IMR-90 (cell line): ENCODE measurements around the gene ERICH6. TPM values are rescaled to one million over a fixed set of nuclear protein-coding genes. Genes with fewer than 3 reads are reported as not detected.

Source experiments
- ATAC-seq: fragments of 200-7000 bp; cut with Tn5 transposase; 2 replicates; pipeline ENCODE4 v1.9.1; 2020; ENCODE audit warnings: low read depth, mild to moderate bottlenecking, moderate library complexity
- BruUV-seq: library from RNA; stranded (reverse); fragments of 400-500 nt; replicated peaks from 2 replicates; lab custom pipeline; 2021; lab: Mats Ljungman, UMichigan
- CTCF ChIA-PET: fragments of 300-600 bp; formaldehyde crosslinking; extraction: SDS; loops from one replicate; lab custom pipeline; 2021; ENCODE audit warnings: antibody characterized with exemption; lab: Yijun Ruan, JAX
- POLR2A ChIA-PET: fragments of 300-600 bp; sonication (Branson Sonifier 250); formaldehyde crosslinking; loops from one replicate; lab custom pipeline; 2022; ENCODE audit warnings: antibody characterized with exemption; ENCODE audit not compliant: unreplicated experiment; lab: Charles Lee
- DNase-seq: peaks from one replicate; pipeline ENCODE4 v3.0.0; 2013
- H2AFZ ChIP-seq: replicated peaks from 2 replicates; pipeline ENCODE3; 2013; ENCODE audit warnings: low read length, mild to moderate bottlenecking; ENCODE audit not compliant: poor library complexity
- H2AK5ac ChIP-seq: 2 replicates; pipeline ENCODE4 v1.6.1; 2013; ENCODE audit warnings: low read depth, low read length, inconsistent platforms
- H2AK9ac ChIP-seq: replicated peaks from 2 replicates; pipeline ENCODE3; 2013; ENCODE audit warnings: mild to moderate bottlenecking, low read depth, low read length, moderate library complexity; ENCODE audit not compliant: poor library complexity
- H2BK120ac ChIP-seq: 2 replicates; pipeline ENCODE4 v1.6.1; 2013; ENCODE audit warnings: low read depth, low read length, inconsistent platforms
- H2BK15ac ChIP-seq: 3 replicates; pipeline ENCODE4 v1.6.1; 2013; ENCODE audit warnings: low read depth, low read length, inconsistent platforms
- H2BK20ac ChIP-seq: 2 replicates; pipeline ENCODE4 v1.6.1; 2013; ENCODE audit warnings: low read depth, mild to moderate bottlenecking, inconsistent platforms, low read length, moderate library complexity
- H2BK5ac ChIP-seq: 2 replicates; pipeline ENCODE4 v1.6.1; 2013; ENCODE audit warnings: mild to moderate bottlenecking, low read depth, low read length, inconsistent platforms; ENCODE audit not compliant: poor library complexity, severe bottlenecking
- H3K14ac ChIP-seq: replicated peaks from 2 replicates; pipeline ENCODE4 v1.6.1; 2013; ENCODE audit warnings: low read depth, low read length, inconsistent platforms
- H3K18ac ChIP-seq: 2 replicates; pipeline ENCODE4 v1.6.1; 2013; ENCODE audit warnings: low read depth, low read length, control low read depth
- H3K23ac ChIP-seq: 2 replicates; pipeline ENCODE4 v1.6.1; 2013; ENCODE audit warnings: low read depth, low read length, inconsistent platforms
- H3K27ac ChIP-seq: 2 replicates; pipeline ENCODE4 v1.5.1; 2013; ENCODE audit warnings: mild to moderate bottlenecking, control low read depth, low read length; ENCODE audit not compliant: insufficient read depth
- H3K27me3 ChIP-seq: 2 replicates; pipeline ENCODE4 v1.6.1; 2013; ENCODE audit warnings: low read length; ENCODE audit not compliant: control insufficient read depth, insufficient read depth
- H3K36me3 ChIP-seq: 2 replicates; pipeline ENCODE4 v1.6.1; 2013; ENCODE audit warnings: low read length, mixed read lengths; ENCODE audit not compliant: control insufficient read depth, insufficient read depth
- H3K4ac ChIP-seq: 2 replicates; pipeline ENCODE4 v1.6.1; 2013; ENCODE audit warnings: low read depth, low read length, inconsistent platforms
- H3K4me1 ChIP-seq: 2 replicates; pipeline ENCODE4 v1.6.1; 2013; ENCODE audit warnings: low read length, mixed read lengths; ENCODE audit not compliant: control insufficient read depth, insufficient read depth
- H3K4me2 ChIP-seq: 2 replicates; pipeline ENCODE4 v1.6.1; 2013; ENCODE audit warnings: low read depth, mild to moderate bottlenecking, control low read depth, low read length, moderate library complexity
- H3K4me3 ChIP-seq: 2 replicates; pipeline ENCODE4 v1.5.1; 2013; ENCODE audit warnings: low read depth, mild to moderate bottlenecking, control low read depth, low read length, moderate library complexity; ENCODE audit not compliant: insufficient read depth
- H3K56ac ChIP-seq: 2 replicates; pipeline ENCODE4 v1.6.1; 2013; ENCODE audit warnings: low read length, inconsistent platforms; ENCODE audit not compliant: insufficient read depth; ENCODE audit errors: extremely low read depth
- H3K79me1 ChIP-seq, 2 experiments: 2 replicates each; pipeline ENCODE4 v1.6.1; 2013; ENCODE audit warnings: low read length in 2 of 2, inconsistent platforms in 1 of 2, low read depth in 1 of 2
- H3K9ac ChIP-seq: 2 replicates; pipeline ENCODE4 v1.6.1; 2013; ENCODE audit warnings: low read depth, low read length, control low read depth
- H3K9me1 ChIP-seq: 2 replicates; pipeline ENCODE4 v1.6.1; 2013; ENCODE audit warnings: low read length, inconsistent platforms; ENCODE audit not compliant: insufficient read depth
- H3K9me3 ChIP-seq: 2 replicates; pipeline ENCODE4 v1.6.1; 2013; ENCODE audit warnings: low read length; ENCODE audit not compliant: control insufficient read depth, insufficient read depth
- H4K20me1 ChIP-seq: 2 replicates; pipeline ENCODE4 v1.6.1; 2013; ENCODE audit warnings: low read length, inconsistent platforms; ENCODE audit not compliant: insufficient read depth
- H4K5ac ChIP-seq: 2 replicates; pipeline ENCODE4 v1.6.1; 2013; ENCODE audit warnings: mild to moderate bottlenecking, low read depth, low read length, control low read depth
- H4K8ac ChIP-seq, 2 experiments: 2 replicates each; pipeline ENCODE4 v1.6.1; 2013; ENCODE audit warnings: low read depth in 2 of 2, low read length in 2 of 2, control low read depth in 1 of 2, inconsistent platforms in 1 of 2
- H4K91ac ChIP-seq: 2 replicates; pipeline ENCODE4 v1.6.1; 2013; ENCODE audit warnings: low read depth, low read length, inconsistent platforms; ENCODE audit not compliant: insufficient read depth
- BHLHE40 ChIP-seq: fragments of 150-350 bp; IDR thresholded peaks from 2 replicates; pipeline ENCODE4 v1.6.1; 2016; ENCODE audit warnings: mild to moderate bottlenecking, low read depth, low read length
- CEBPB ChIP-seq: IDR thresholded peaks from 2 replicates; pipeline ENCODE4 v1.6.1; 2012; ENCODE audit warnings: low read depth, low read length, improper control_type of control experiment
- CHD1 ChIP-seq: IDR thresholded peaks from 2 replicates; pipeline ENCODE4 v1.6.1; 2012; ENCODE audit warnings: low read depth, low read length, improper control_type of control experiment
- MAFK ChIP-seq: IDR thresholded peaks from 2 replicates; pipeline ENCODE4 v1.6.1; 2012; ENCODE audit warnings: low read depth, low read length, improper control_type of control experiment
- POLR2A ChIP-seq: IDR thresholded peaks from 2 replicates; pipeline ENCODE4 v1.6.1; 2012; ENCODE audit warnings: mild to moderate bottlenecking, low read depth, low read length
- RAD21 ChIP-seq: IDR thresholded peaks from 2 replicates; pipeline ENCODE4 v1.6.1; 2012; ENCODE audit warnings: low read length, improper control_type of control experiment
- RFX5 ChIP-seq: IDR thresholded peaks from 2 replicates; pipeline ENCODE4 v1.8.0; 2012; ENCODE audit warnings: low read depth, mild to moderate bottlenecking, low read length, moderate library complexity
- SMC3 ChIP-seq: fragments of 150-350 bp; IDR thresholded peaks from 2 replicates; pipeline ENCODE4 v1.6.1; 2016; ENCODE audit warnings: low read depth, mild to moderate bottlenecking, antibody characterized with exemption, low read length, moderate library complexity
- WGBS, 2 experiments: methylation state at CpG; one replicate each; pipeline versions ENCODE4 v1.1.5 to v1.1.7; 2013; ENCODE audit warnings: missing lambda C conversion rate in 2 of 2; ENCODE audit not compliant: insufficient read length in 1 of 2; ENCODE audit errors: extremely low coverage in 2 of 2; 5-methylcytosine and 5-hydroxymethylcytosine counted together
- dilution Hi-C: fragments of 300-500 bp; cut with HindIII; formaldehyde crosslinking; loops from one replicate; pipeline ENCODE4 v1.14.3; 2018; ENCODE audit warnings: low sequenced_read_pairs; ENCODE audit not compliant: unreplicated experiment
- in situ Hi-C: fragments of 300-500 bp; cut with MboI; formaldehyde crosslinking; loops from 3 replicates; pipeline ENCODE4 v1.14.3; 2019; ENCODE audit warnings: low sequenced_read_pairs, inconsistent platforms, mixed read lengths
- intact Hi-C: fragments of 100-400 bp; cut with micrococcal nuclease; formaldehyde crosslinking; loops from 2 replicates; pipeline ENCODE4 v1.10.0; 2022
- polyA plus RNA-seq, 3 experiments: library from polyadenylated mRNA; depleted of rRNA; stranded (reverse); fragments of >200 nt; gene quantifications; 2 replicates each; pipeline ENCODE4 v1.2.3, GENCODE V29; 2012; ENCODE audit warnings: low replicate concordance in 1 of 3
- total RNA-seq: library from RNA; depleted of rRNA; stranded (reverse); fragments of >200 nt; gene quantifications from 2 replicates; pipeline ENCODE4 v1.2.3, GENCODE V29; 2012

Gene ERICH6
- total and polyA plus RNA-seq, 2 of the 4 experiments (the other 2 are of a cell fraction), result under 0.01 TPM; not detected in 1

GRCh38 chr3:150703299-150703755 lies 393 bp downstream of the ERICH6 start:
- H3K79me1 ChIP-seq, result peaks cover 0 to 6% of the 10 kb centered on the region in 2 experiments; a peak in 1 of 4 replicates
- peak overlapping the region; percentile 80; the same call in 1 of the 2 replicates for H2BK120ac ChIP-seq
- H2AK5ac ChIP-seq, result peak overlapping the region; percentile 74; the same call in 1 of the 2 replicates
- H3K4me2 ChIP-seq, result peak overlapping the region; percentile 85
- peak overlapping the region; percentile 98 for H3K14ac ChIP-seq
- ChIA-PET POLR2A (interaction anchor here (0.6 kb wide), 2 partner anchors 72 to 175 kb away, joined by 3 to 6 read pairs; no protein-coding TSS in a partner anchor), CTCF (interaction anchor here (0.6 to 1.8 kb wide), 3 partner anchors 18 to 128 kb away, joined by 3 to 5 read pairs (median 5); no protein-coding TSS in a partner anchor)
- peak overlapping the region; percentile 96 for H3K4ac ChIP-seq
- intact Hi-C loops, result loop anchor here (5.0 kb wide), 1 partner anchor 101 kb away; the partner anchor contains the start of gene SELENOT
- ATAC-seq (no peak; the same call in 1 of the 2 replicates), DNase-seq (no peak)
- H3K36me3 ChIP-seq, result no peaks in the 10 kb centered on the region
- dilution Hi-C loops, result no loop called here
- peak overlapping the region; percentile 91 for H3K4me3 ChIP-seq
- peak overlapping the region; percentile 100 for H2AFZ ChIP-seq
- H2BK15ac ChIP-seq, result peak overlapping the region; percentile 62; the same call in 2 of the 3 replicates
- peak overlapping the region; percentile 79 for H4K91ac ChIP-seq
- H3K9me1 ChIP-seq, result peaks cover 5% of the 10 kb centered on the region; the same call in 1 of the 2 replicates
- peak overlapping the region; percentile 92 for H4K5ac ChIP-seq
- no peaks in the 10 kb centered on the region for H3K27me3 ChIP-seq
- H3K23ac ChIP-seq, result peak overlapping the region; percentile 93
- peak overlapping the region; percentile 61 for H3K18ac ChIP-seq
- peak overlapping the region; percentile 55 for H2BK5ac ChIP-seq
- peaks cover 2% of the 10 kb centered on the region; the same call in 1 of the 2 replicates for H3K4me1 ChIP-seq
- H3K27ac ChIP-seq, result peak overlapping the region; percentile 57
- no peak for TF ChIP-seq SMC3
- TF ChIP-seq CHD1, result no peak
- no peak for TF ChIP-seq POLR2A
- no peak for TF ChIP-seq RAD21
- TF ChIP-seq CEBPB, result no peak
- TF ChIP-seq RFX5, result no peak
- no peak for TF ChIP-seq BHLHE40
- no peak for TF ChIP-seq MAFK
- in situ Hi-C loops, result no loop called here
- BruUV-seq, result no TSS peak
- H3K56ac ChIP-seq, result no peak overlapping the region; the same call in 1 of the 2 replicates
- no peaks in the 10 kb centered on the region for H4K20me1 ChIP-seq
- 8% methylated on average over 13 of the region's 29 CpGs; no CpG with 5 or more reads in 1 of the 2 experiments for WGBS, 2 experiments
- peak overlapping the region; percentile 98 to 99 for H4K8ac ChIP-seq
- H2AK9ac ChIP-seq, result peak overlapping the region; percentile 60
- H3K9ac ChIP-seq, result peak overlapping the region; percentile 69
- H3K9me3 ChIP-seq, result no peaks in the 10 kb centered on the region
- H2BK20ac ChIP-seq, result peak overlapping the region; percentile 75; the same call in 1 of the 2 replicates
